Measurements from ENCODE around the gene HSPH1. TPM values are rescaled to one million over a fixed set of nuclear protein-coding genes. Genes with fewer than 3 reads are reported as not detected.

The HSPH1 gene
- total RNA-seq, 1 donor from 2014 or later = 122 TPM

DNA sequence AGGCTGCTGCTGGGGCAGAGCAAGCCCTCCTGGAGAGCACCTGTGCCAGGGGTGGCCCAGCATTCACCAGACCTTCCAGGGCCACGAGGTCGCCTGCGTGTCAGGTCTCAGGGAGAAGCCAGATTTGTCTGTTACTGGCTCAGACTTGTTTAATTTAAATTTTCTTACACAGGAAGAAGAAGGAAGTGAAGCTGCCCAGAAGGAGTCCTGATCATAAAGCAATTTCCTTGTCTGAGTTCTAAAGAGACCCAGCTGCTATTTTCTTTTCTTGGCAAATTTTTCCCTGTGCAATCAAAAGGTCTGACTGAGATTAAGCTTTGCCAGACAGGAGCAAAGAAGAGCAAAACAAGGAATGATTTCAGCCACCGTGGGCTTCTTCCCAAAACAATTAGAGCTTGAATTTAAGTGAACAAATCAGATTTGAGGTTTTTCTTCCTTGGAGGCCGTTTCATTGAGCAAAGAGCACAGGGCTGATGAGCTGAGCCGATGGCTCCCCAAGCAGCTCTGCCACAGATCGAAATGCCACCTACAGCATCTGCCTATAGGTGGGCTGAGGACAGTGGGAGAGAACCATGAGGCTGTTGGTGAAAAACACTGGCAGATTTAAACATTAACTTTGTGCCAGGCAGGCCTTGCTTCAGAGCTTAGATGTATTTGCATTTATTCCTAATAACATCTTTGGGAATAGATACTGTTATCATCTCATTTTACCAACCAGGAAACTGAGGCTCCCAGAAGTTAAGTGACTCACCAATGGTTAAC, 40.1 kb downstream of the HSPH1 start:
- Mint-ChIP-seq H3K4me3 (ENCODE audit: low read depth) (no peak overlapping the region), H3K9me3 (ENCODE audit: low read depth) (no peaks in the 10 kb centered on the region), H3K27ac (no peak overlapping the region), H3K4me1 (ENCODE audit: low read depth) (no peaks in the 10 kb centered on the region), H3K27me3 (peaks cover 91% of the 10 kb centered on the region), H3K36me3 (ENCODE audit: insufficient read depth) (no peaks in the 10 kb centered on the region)
- TF ChIP-seq CTCF (IDR thresholded peaks at IDR 0.05; ENCODE audit: unreplicated experiment) = no peak
- no peak for DNase-seq (ENCODE audit: low spot score, unreplicated experiment)

- TF ChIP-seq CTCF (IDR thresholded peaks at IDR 0.05; ENCODE audit: unreplicated experiment) = no peak
- H3K36me3 Mint-ChIP-seq (ENCODE audit: insufficient read depth) = no peaks in the 10 kb centered on the region
- no peaks in the 10 kb centered on the region for H3K9me3 Mint-ChIP-seq (ENCODE audit: low read depth)
- no peak overlapping the region for H3K4me3 Mint-ChIP-seq (ENCODE audit: low read depth)
- peaks cover 91% of the 10 kb centered on the region for H3K27me3 Mint-ChIP-seq
- no peak overlapping the region for H3K27ac Mint-ChIP-seq
- peaks cover 6% of the 10 kb centered on the region for H3K4me1 Mint-ChIP-seq (ENCODE audit: low read depth)
- DNase-seq (ENCODE audit: low spot score, unreplicated experiment) = no peak
Observed at GRCh38 chr13:31119966-31120700, 41.6 kb downstream of the HSPH1 start.

DNA sequence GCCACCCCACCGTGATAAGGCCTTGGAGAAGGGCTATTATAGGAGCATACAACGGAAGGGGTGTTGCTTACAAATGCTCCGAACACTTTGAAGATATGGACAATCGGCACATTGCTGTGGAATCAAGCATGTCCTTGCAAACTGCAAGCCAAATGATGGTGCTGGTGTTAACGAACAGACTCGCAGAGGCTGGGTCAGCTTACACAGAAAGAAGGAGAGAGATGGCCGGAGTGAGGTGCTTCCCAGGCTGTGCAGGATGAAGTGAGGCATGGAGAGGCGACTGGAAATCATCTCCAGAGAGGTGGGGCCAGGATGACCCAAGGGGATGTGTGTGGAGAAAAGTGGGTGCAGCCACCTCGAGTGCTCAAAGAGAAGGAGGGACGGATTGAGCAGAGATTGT, 42.2 kb downstream of the HSPH1 start:
- H3K9me3 Mint-ChIP-seq (ENCODE audit: low read depth) = no peaks in the 10 kb centered on the region
- H3K4me3 Mint-ChIP-seq (ENCODE audit: low read depth) = no peak overlapping the region
- H3K27ac Mint-ChIP-seq = peak overlapping the region; percentile 46
- no peak for TF ChIP-seq CTCF (IDR thresholded peaks at IDR 0.05; ENCODE audit: unreplicated experiment)
- peaks cover 6% of the 10 kb centered on the region for H3K4me1 Mint-ChIP-seq (ENCODE audit: low read depth)
- H3K36me3 Mint-ChIP-seq (ENCODE audit: insufficient read depth) = no peaks in the 10 kb centered on the region
- no peak for DNase-seq (ENCODE audit: low spot score, unreplicated experiment)
- peaks cover 90% of the 10 kb centered on the region for H3K27me3 Mint-ChIP-seq

DNA sequence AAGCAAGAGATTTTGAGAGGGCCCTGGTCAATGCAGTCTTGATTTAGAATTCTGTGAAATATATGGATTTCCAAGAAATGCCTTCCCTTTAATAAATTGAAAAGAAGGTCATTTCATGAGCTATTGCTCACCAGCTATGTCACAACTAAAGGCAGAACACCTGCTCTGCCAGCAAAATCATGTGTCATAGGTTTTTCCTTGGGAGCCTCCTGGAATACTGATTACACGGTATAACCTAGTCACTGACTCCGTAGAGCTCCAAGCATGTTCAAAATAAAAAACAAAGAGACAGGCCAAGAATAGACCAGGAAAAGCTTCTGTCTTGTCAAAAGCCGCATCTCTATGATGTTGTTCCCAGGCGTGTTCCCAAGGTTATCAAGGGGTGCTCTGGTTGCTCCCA, 45.5 kb downstream of the HSPH1 start:
- Mint-ChIP-seq H3K27ac (no peak overlapping the region), H3K4me3 (ENCODE audit: low read depth) (no peak overlapping the region), H3K4me1 (ENCODE audit: low read depth) (peaks cover 6% of the 10 kb centered on the region), H3K9me3 (ENCODE audit: low read depth) (no peaks in the 10 kb centered on the region), H3K36me3 (ENCODE audit: insufficient read depth) (no peaks in the 10 kb centered on the region), H3K27me3 (peaks cover 83% of the 10 kb centered on the region)
- no peak for DNase-seq (ENCODE audit: low spot score, unreplicated experiment)
- no peak for TF ChIP-seq CTCF (IDR thresholded peaks at IDR 0.05; ENCODE audit: unreplicated experiment)

GRCh38 chr13:31115616-31116015, 46.1 kb downstream of the HSPH1 start:
- TF ChIP-seq CTCF (IDR thresholded peaks at IDR 0.05; ENCODE audit: unreplicated experiment) = no peak
- H3K27me3 Mint-ChIP-seq = peaks cover 79% of the 10 kb centered on the region
- no peak overlapping the region for H3K27ac Mint-ChIP-seq
- no peak for DNase-seq (ENCODE audit: low spot score, unreplicated experiment)
- H3K4me1 Mint-ChIP-seq (ENCODE audit: low read depth) = peaks cover 6% of the 10 kb centered on the region
- H3K36me3 Mint-ChIP-seq (ENCODE audit: insufficient read depth) = no peaks in the 10 kb centered on the region
- H3K9me3 Mint-ChIP-seq (ENCODE audit: low read depth) = no peaks in the 10 kb centered on the region
- H3K4me3 Mint-ChIP-seq (ENCODE audit: low read depth) = no peak overlapping the region
